RWPE1 (cell line): ENCODE results near the gene ZNF324B.

Experiments
- CTCF ChIA-PET: fragments of 350-600 bp; sonication (Branson Sonifier 250); formaldehyde crosslinking; extraction: SDS; loops from one replicate; lab custom pipeline; 2021; lab: Yijun Ruan, JAX
- POLR2A ChIA-PET: fragments of 400-600 bp; formaldehyde crosslinking; extraction: SDS; loops from one replicate; lab custom pipeline; 2020; ENCODE audit warnings: antibody characterized with exemption; ENCODE audit not compliant: low non-redundant PET; lab: Yijun Ruan, JAX
- DNase-seq: peaks from one replicate; pipeline ENCODE4 v3.0.0; 2012; ENCODE audit warnings: low spot score
- H3K27ac ChIP-seq: fragments of 450-650 bp; 2 replicates; pipeline ENCODE4 v1.5.1; 2017
- CTCF ChIP-seq: fragments of 450-650 bp; conservative IDR thresholded peaks from 2 replicates; pipeline ENCODE4 v1.5.1; 2017; ENCODE audit warnings: low read depth, mild to moderate bottlenecking

Gene ZNF324B

DNA sequence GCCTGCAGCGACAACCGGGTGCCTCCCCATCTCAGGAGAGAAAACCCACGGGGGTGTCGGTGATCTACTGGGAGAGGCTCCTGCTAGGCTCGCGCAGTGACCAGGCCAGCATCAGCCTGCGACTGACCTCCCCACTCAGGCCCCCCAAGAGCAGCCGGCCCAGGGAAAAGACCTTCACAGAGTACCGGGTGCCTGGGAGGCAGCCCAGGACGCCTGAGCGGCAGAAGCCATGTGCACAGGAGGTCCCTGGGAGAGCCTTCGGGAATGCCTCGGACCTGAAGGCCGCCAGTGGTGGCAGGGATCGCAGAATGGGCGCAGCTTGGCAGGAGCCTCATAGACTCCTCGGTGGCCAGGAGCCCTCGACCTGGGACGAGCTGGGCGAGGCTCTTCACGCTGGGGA, 3.9 kb downstream of the ZNF324B start:
- H3K27ac ChIP-seq = no peak overlapping the region
- POLR2A ChIA-PET = no interaction called here
- DNase-seq = no peak
- TF ChIP-seq CTCF = no peak
- CTCF ChIA-PET = no interaction called here

DNA sequence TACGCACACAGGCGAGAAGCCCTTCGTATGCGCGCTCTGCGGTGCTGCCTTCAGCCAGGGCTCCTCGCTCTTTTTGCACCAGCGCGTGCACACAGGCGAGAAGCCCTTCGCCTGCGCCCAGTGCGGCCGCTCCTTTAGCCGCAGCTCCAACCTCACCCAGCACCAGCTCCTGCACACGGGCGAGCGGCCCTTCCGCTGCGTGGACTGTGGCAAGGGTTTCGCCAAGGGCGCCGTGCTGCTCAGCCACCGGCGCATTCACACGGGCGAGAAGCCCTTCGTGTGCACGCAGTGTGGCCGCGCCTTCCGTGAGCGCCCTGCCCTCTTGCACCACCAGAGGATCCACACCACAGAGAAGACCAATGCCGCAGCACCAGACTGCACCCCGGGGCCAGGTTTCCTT, 4.7 kb downstream of the ZNF324B start:
- POLR2A ChIA-PET = no interaction called here
- no peak for DNase-seq
- CTCF ChIA-PET = no interaction called here
- TF ChIP-seq CTCF = no peak
- H3K27ac ChIP-seq = no peak overlapping the region

- H3K27ac ChIP-seq = no peak overlapping the region
- CTCF ChIA-PET = interaction anchor here (1.5 kb wide), 1 partner anchor 15 kb away, joined by 6 read pairs; no protein-coding TSS in a partner anchor
- no peak for TF ChIP-seq CTCF
- POLR2A ChIA-PET = no interaction called here
- DNase-seq = peak; percentile 68
Measured at GRCh38 chr19:58460039-58460438, 8.6 kb downstream of the ZNF324B start.

GRCh38 chr19:58466089-58466759, 14.8 kb downstream of the ZNF324B start:
- no peak for DNase-seq
- peak overlapping the region; percentile 72 for H3K27ac ChIP-seq
- TF ChIP-seq CTCF = no peak
- ChIA-PET CTCF (no interaction called here), POLR2A (interaction anchor here (1.0 kb wide), 1 partner anchor 45 kb away, joined by 3 read pairs; the partner anchor contains the start of gene SLC27A5)

GRCh38 chr19:58466760-58467589, 15.6 kb downstream of the ZNF324B start, which contains the start of gene ZNF324:
Gene ZNF324, plus strand, starts transcription at chr19:58467080. Its CDS starts 2,106 bp downstream, at chr19:58469186.
- DNase-seq = peak; percentile 96
- TF ChIP-seq CTCF = no peak
- CTCF ChIA-PET = interaction anchor here (0.6 kb wide), 1 partner anchor 22 kb away, joined by 3 read pairs; no protein-coding TSS in a partner anchor
- peak within 1 kb of the TSS; percentile 72 for H3K27ac ChIP-seq
- POLR2A ChIA-PET = no interaction called here

GRCh38 chr19:58468216-58468839, 16.9 kb downstream of the ZNF324B start:
- peak overlapping the region; percentile 50 for H3K27ac ChIP-seq
- POLR2A ChIA-PET = no interaction called here
- TF ChIP-seq CTCF = no peak
- CTCF ChIA-PET = no interaction called here
- DNase-seq = no peak
